Pancreas (tissue), 10 donors: ENCODE results near the gene TMEM271. TPM values are rescaled to one million over a fixed set of nuclear protein-coding genes. Genes with fewer than 3 reads are reported as not detected.

Experiments
- ATAC-seq, 4 donors: fragments of 200-7000 bp; cut with Tn5 transposase; one replicate each; pipeline versions ENCODE4 v1.8.0 to v1.9.1; 2020; ENCODE audit warnings: mild to moderate bottlenecking in 4 of 4, moderate library complexity in 4 of 4
- DNase-seq, 6 donors: peaks; one replicate each; pipeline ENCODE4 v3.0.0-alpha.2; 2020
- FAIRE-seq: peaks from 2 replicates; lab custom pipeline; 2012; peaks lifted over from hg19 to GRCh38; lab: Jason Lieb, UNC
- H3K27ac ChIP-seq, 4 donors: fragments of 200-600 bp; sonication (generic); 1 replicate in 3 of 4; 2 replicates in 1 of 4; pipeline versions ENCODE4 v1.5.0 to v1.8.0; 2020
- H3K27me3 ChIP-seq, 4 donors: fragments of 200-600 bp; one replicate each; pipeline ENCODE4 v1.8.0; 2021
- H3K36me3 ChIP-seq, 3 donors: fragments of 200-600 bp; sonication (generic) in 1 of 3; one replicate each; pipeline versions ENCODE4 v1.5.0 to v1.8.0; 2020 to 2021
- H3K4me1 ChIP-seq, 3 donors: fragments of 200-600 bp; one replicate each; pipeline ENCODE4 v1.8.0; 2021
- H3K4me3 ChIP-seq, 4 donors: fragments of 200-600 bp; sonication (generic) in 2 of 4; one replicate each; pipeline versions ENCODE4 v1.5.0 to v1.8.0; 2020 to 2021
- H3K9me3 ChIP-seq, 4 donors: fragments of 200-600 bp; one replicate each; pipeline ENCODE4 v1.8.0; 2021
- CTCF ChIP-seq, 4 donors: fragments of 200-600 bp; sonication (generic) in 3 of 4; IDR thresholded peaks; one replicate each; pipeline versions ENCODE4 v1.5.0 to v1.8.0; 2021; ENCODE audit warnings: antibody characterized with exemption in 4 of 4
- WGBS, 2 donors: extraction: QIAGEN DNeasy Blood & Tissue Kit; methylation state at CpG; one replicate each; pipeline ENCODE4 v1.1.7; 2013; 5-methylcytosine and 5-hydroxymethylcytosine counted together
- intact Hi-C, 3 donors: fragments of 100-400 bp; cut with DNase I; formaldehyde crosslinking; loops; one replicate each; pipeline versions ENCODE4 v1.11.1 to v1.14.2; 2022
- polyA plus RNA-seq, 2 donors: library from polyadenylated mRNA; stranded (reverse); fragments of 200-250 nt; gene quantifications; one replicate each; pipeline ENCODE4 v1.2.3, GENCODE V29; 2013
- total RNA-seq, 6 donors: library from RNA; stranded (reverse); fragmentation: NEBNext Ultra II Directional in 4 of 6; extraction: Animal tissue kit (Norgen Biotek cat#: 25700) in 4 of 6; gene quantifications; one replicate each; pipeline versions ENCODE4 v1.2.1 to v1.2.4, GENCODE V29; 2021 to 2023
- donor health status: healthy with polysubstance abuse.
- donor health status: DM: no; HTN: no; CAD: no; lungs with moderate emphysema.
- donor health status: DM: no; HTN: no; CAD: no.
- donor health status: control.
- donor health status: control.
- donor health status: Bipolar disorder and iron deficiency.
- donor health status: DM: yes; HTN: yes; CAD: no.
- donor health status: DM: no; HTN: no; CAD: no.
- donor health status: DM: no; HTN: no; CAD: no.
- donor health status: DM: yes; HTN: yes; CAD: no.

Gene TMEM271
- total and polyA plus RNA-seq, 8 donors, result 0.04 to 0.35 (median 0.23) TPM; not detected in 2

GRCh38 chr4:613126-613525, 37.0 kb upstream of the TMEM271 start:
- H3K27ac ChIP-seq, result no peak overlapping the region
- ATAC-seq (no peak), FAIRE-seq (no peak), DNase-seq (no peak)
- H3K27me3 ChIP-seq, result no peaks in the 10 kb centered on the region
- no peaks in the 10 kb centered on the region for H3K4me1 ChIP-seq
- H3K4me3 ChIP-seq, result no peak overlapping the region
- H3K9me3 ChIP-seq, result no peaks in the 10 kb centered on the region
- no peak for TF ChIP-seq CTCF (IDR thresholded peaks at IDR 0.05)
- H3K36me3 ChIP-seq, result no peaks in the 10 kb centered on the region
- WGBS, 2 donors, result 59 to 75% methylated on average over 9 of the region's 9 CpGs
- intact Hi-C loops, result no loop called here

- Histone ChIP-seq H3K4me1 (no peaks in the 10 kb centered on the region), H3K27ac (no peak overlapping the region), H3K4me3 (no peak overlapping the region), H3K9me3 (no peaks in the 10 kb centered on the region), H3K36me3 (no peaks in the 10 kb centered on the region), H3K27me3 (no peaks in the 10 kb centered on the region)
- intact Hi-C loops, result no loop called here
- no peak for DNase-seq
- no peak for ATAC-seq
- no peak for FAIRE-seq
- no peak for TF ChIP-seq CTCF (IDR thresholded peaks at IDR 0.05)
- WGBS, 2 donors, result 65 to 79% methylated on average over 7 of the region's 7 CpGs
Observed at GRCh38 chr4:612749-613125, 36.6 kb upstream of the TMEM271 start.

GRCh38 chr4:612052-612748, 36.1 kb upstream of the TMEM271 start:
- 57 to 75% methylated on average over 22 of the region's 22 CpGs for WGBS, 2 donors
- intact Hi-C loops, result no loop called here
- Histone ChIP-seq H3K9me3 (no peaks in the 10 kb centered on the region), H3K27me3 (no peaks in the 10 kb centered on the region), H3K4me3 (no peak overlapping the region), H3K4me1 (no peaks in the 10 kb centered on the region), H3K36me3 (no peaks in the 10 kb centered on the region), H3K27ac (no peak overlapping the region)
- DNase-seq (no peak), ATAC-seq (no peak), FAIRE-seq (no peak)
- no peak for TF ChIP-seq CTCF (IDR thresholded peaks at IDR 0.05)

- WGBS, 2 donors, result 36 to 43% methylated on average over 10 of the region's 10 CpGs
- Histone ChIP-seq H3K27ac (no peak overlapping the region), H3K4me1 (no peaks in the 10 kb centered on the region), H3K4me3 (no peak overlapping the region), H3K9me3 (no peaks in the 10 kb centered on the region), H3K27me3 (no peaks in the 10 kb centered on the region), H3K36me3 (no peaks in the 10 kb centered on the region)
- FAIRE-seq, result no peak
- peak in 1 of 6 donors; percentile 28 for DNase-seq
- intact Hi-C loops, result no loop called here
- peak in 2 of 4 donors; percentile 63 to 69 for ATAC-seq
- no peak for TF ChIP-seq CTCF (IDR thresholded peaks at IDR 0.05)
Observed at GRCh38 chr4:610411-611261, 34.5 kb upstream of the TMEM271 start.
